NCI-H2196 (cell line): ENCODE results near the gene SH3PXD2A.
"Not testable (repeated sequence)": the region's sequence is repeated elsewhere in the genome, so short reads cannot be mapped to it uniquely, and the experiment has no call there.

Source experiments
- DNase-seq: peaks from one replicate; lab custom pipeline; 2025; ENCODE audit not compliant: unreplicated experiment; lab: John Stamatoyannopoulos, UW

SH3PXD2A gene

GRCh38 chr10:103612462-103613365, 242.7 kb downstream of the SH3PXD2A start:
- no peak for DNase-seq

DNA sequence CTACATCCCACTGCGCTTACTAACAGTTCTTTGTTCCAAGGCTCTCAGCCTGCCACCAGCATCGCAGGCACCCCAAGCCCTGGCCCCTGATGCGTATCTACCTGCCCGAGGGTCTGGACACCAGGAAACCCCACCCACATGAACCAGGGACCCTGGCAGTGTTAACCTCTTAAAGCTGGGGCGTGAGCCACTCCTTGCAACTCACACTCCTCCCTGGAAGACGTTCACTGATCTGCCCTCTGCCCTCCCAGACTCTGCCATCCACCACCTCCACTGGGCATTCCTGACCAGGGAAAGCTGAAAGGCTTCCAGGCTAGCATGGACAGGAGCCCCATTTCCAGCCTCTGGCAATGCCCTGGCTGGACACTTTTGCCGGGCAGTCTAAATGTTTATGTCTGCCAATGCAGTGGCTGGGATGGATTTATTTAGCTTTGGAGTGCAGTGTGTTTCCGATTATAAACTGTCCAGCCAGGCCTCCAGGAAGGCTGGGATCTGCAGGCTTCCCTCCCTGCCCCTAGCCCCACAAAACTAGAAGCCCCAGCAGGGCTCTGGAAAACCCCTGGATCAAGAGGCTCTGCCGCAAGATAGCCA, 244.4 kb downstream of the SH3PXD2A start:
- DNase-seq, result no peak

- DNase-seq, result no peak
Observed at GRCh38 chr10:103610083-103610472, 245.3 kb downstream of the SH3PXD2A start.

- no peak for DNase-seq
Observed at GRCh38 chr10:103609231-103610082, 245.9 kb downstream of the SH3PXD2A start.

GRCh38 chr10:103608056-103608455, 247.3 kb downstream of the SH3PXD2A start:
- DNase-seq, result not testable (repeated sequence)

DNA sequence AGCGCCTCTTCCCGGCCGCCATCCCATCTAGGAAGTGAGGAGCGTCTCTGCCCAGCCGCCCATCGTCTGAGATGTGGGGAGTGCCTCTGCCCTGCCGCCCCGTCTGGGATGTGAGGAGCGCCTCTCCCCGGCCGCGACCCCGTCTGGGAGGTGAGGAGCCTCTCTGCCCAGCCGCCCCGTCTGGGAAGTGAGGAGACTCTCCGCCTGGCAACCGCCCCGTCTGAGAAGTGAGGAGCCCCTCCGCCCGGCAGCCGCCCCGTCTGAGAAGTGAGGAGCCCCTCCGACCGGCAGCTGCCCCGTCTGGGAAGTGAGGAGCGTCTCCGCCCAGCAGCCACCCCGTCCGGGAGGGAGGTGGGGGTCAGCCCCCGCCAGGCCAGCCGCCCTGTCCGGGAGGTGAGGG, 248.3 kb downstream of the SH3PXD2A start:
- not testable (repeated sequence) for DNase-seq

- not testable (repeated sequence) for DNase-seq
Observed at GRCh38 chr10:103606097-103606438, 249.3 kb downstream of the SH3PXD2A start.

DNA sequence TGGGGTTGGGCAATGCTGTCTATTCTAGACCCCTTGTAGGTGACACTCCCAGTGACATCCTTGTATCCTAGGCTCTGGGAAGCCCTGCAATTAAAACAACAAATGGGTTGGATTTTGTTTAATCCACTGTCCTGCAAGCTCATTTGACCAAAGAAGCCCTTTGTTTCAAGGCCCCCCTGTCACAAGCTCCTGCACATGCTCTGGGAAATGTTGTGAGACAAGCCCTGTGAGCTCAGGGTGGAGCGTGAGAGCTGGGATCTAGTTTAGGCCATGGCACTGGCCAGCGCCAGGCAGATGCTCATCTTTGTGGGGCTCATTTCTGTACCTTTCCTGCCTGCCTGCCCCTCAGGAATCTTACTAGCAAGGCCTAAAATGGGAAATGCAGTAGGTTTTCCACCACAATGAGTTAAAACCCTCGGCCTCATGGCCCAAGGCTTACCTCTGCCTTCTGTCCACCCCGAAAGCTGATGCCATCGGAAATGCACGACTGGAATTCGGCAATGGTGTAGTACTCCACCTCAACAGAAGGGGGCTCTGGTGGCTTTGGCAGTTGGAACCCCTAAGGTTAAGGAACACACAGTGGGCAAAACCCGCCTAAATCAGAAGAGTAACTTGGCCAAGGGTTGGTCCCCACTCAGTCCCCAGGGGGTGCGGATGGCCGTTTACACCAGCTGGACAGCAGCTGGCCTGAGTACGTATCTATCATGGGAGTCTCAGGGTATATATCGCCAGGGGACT, 249.8 kb downstream of the SH3PXD2A start:
- peak; percentile 13 for DNase-seq

- no peak for DNase-seq
Observed at GRCh38 chr10:103603382-103603781, 252.0 kb downstream of the SH3PXD2A start.

- no peak for DNase-seq
Observed at GRCh38 chr10:103602852-103603155, 252.6 kb downstream of the SH3PXD2A start.

- DNase-seq, result no peak
Observed at GRCh38 chr10:103602028-103602851, 253.1 kb downstream of the SH3PXD2A start.

- DNase-seq, result no peak
Observed at GRCh38 chr10:103600956-103601569, 254.3 kb downstream of the SH3PXD2A start.

DNA sequence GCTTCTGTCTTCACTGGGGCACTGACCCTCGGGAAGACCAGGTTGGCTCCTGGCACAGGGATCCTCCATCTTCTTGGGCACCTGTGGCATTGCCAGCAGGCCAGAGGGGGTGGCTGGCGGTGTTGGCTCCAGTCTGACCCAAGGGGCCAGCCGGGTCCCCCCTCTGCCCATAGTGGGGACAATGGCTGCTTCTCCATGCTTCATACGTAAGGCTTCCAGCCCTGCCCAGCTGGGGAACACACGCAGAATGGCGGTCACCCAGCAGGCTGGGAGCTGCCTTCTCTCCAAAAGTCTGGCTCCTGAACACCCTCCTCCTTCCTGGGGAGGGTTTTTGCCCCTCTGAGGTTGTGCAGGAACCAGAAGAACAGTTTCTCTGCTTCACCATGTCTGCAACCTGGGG, 255.1 kb downstream of the SH3PXD2A start:
- no peak for DNase-seq

DNA sequence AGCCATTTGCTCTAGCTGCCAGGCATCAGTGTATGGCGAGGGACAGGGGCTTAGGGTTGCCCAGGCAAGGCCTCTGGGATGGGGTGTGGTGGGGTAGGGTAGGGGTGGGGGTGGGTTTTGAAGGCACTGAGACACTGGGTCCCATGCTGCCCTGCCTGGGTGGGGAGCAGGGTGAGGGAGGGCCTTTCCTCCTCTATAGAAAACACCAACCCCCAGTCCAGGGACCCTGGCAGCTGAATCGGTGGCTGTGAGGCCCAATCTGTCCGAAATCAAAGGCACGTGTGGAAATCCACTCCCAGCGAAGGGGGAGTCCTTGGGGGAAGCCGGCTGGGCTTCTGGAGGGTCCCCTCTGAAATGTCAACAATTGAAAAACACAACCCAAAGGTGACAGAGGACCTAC, 255.5 kb downstream of the SH3PXD2A start:
- DNase-seq, result no peak

- no peak for DNase-seq
Observed at GRCh38 chr10:103599211-103599610, 256.2 kb downstream of the SH3PXD2A start.

GRCh38 chr10:103598654-103599115, 256.7 kb downstream of the SH3PXD2A start:
- DNase-seq, result peak; percentile 43

DNA sequence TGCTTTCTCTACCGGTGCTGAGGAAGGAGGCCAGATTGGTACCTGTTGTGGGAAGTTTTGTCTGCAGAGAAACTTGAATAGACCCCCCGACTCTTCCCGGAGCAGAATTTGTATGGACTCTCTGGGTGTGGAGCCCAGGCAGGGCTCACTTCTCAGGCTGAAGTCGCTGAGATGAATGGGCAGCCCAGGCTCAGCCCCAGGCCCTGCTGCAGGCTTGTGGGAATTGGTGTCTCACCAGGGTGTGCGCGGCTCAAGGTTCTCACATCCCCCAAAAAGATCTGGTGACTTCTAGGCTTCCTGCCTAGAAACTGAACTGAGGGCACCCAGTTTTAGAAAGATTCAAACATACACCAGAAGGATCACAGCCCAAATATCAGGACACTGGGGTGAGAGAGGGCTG, 258.4 kb downstream of the SH3PXD2A start:
- DNase-seq, result no peak

DNA sequence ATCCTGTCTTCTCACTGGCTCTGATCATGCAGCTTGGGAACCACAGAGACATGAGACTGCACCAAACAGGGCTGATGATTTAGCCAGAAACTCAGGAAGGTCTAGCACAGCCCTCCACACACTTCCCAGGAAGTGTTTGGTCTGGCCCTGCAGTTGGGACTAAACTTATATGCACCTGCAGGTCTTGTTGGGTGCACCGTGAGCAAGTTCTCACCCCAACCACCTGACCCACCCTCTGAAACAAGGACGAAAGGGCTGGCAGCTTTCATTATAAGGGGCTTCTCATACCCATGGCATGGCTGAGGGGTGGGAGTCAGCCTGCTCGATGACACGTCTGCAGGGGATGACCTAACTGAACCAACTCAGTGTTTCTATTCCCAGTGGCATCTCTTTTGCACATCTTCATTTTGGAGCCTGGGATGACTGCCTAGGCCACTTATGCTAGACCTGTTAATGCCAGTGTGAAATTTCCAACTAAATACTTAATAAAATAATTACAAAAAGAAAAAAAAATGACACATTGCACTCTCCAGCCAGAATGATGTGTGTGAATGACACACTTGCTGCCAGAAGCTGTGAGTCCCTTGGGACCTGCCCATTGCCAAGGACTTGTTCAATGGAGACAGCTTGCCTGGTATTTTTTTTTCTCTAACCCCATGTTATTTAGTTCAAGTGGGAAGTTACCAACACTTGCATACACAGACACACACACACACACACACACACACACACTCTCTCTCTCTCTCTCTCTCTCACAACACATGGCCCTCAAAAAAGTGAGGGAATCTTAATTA, 259.2 kb downstream of the SH3PXD2A start:
- DNase-seq, result no peak

DNA sequence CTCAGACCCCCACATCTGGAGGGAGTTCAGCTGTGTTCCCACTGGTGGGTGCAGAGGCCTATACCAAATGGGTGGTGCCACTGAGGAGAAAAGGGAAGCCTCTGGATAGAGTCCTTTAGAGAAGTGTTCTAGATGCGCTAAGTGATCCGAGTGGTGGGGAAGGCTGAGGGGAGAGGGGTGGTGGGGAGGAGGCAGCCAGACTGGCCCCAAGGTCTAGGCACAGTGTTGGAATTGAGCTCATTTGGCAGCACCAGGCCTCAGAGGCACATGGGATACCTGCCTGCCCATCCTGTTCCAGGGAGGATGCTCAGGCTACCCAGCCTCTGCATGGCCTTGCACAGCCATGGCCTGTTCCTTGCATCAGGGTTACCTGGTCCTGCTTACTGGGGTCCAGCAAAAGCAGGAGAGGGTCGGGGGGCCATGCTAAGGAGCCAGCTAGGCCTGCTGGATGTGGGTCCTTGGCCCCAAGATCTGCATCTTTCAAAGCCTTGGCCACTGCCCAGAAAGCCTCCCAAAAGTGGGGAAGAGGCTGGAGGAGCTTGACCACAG, 262.3 kb downstream of the SH3PXD2A start:
- DNase-seq, result no peak
